Measurements from ENCODE around the gene GALNS. TPM values are rescaled to one million over a fixed set of nuclear protein-coding genes. Genes with fewer than 3 reads are reported as not detected.

The GALNS gene
- polyA plus RNA-seq, 2 of the 4 experiments (the other 2 are of a cell fraction), result 7.0 to 31.2 TPM

DNA sequence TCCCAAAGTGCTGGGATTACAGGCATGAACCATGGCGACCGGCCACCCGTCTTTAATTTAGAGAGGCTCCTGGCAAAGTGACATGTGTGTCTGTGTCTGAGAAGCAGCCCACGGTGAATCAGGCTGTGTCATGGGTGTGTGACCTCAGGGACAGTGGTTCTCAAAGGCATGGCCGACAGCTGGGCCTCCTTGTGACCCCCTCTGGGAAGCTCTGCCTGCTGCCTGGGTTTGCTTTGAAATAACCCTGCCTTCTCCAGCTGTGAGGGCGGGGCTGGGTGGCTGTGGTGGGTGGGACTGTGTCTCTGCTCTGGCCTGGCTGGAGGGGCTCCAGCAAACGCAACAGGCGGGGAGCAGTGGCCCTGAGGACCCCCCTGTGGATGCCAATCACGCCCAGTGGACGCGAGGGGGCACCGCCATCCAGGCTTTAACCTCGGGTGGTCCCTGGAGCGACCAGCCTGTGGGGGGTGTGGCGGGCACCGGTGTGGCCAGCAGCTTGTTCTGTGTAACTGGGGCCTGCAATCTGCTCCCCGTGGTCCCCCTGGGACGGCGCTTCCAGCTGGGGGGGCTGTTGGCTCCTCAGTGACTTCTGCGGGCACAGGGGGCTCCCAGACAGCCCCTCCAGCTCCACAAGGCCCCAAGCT, 36.2 kb downstream of the GALNS start:
- ATAC-seq (no peak), FAIRE-seq (no peak), DNase-seq (ENCODE audit: low read depth in 1 of 2, low spot score in 1 of 2) (no peak)
- CTCF ChIA-PET, result interaction anchor here (1.1 to 5.9 kb wide), 3 partner anchors 8 to 347 kb away, joined by 3 to 39 read pairs (median 17); partner anchors contain the start of genes APRT, GALNS and TRAPPC2L
- Histone ChIP-seq H3K9me3 (no peaks in the 10 kb centered on the region), H3K4me3 (no peak overlapping the region), H3K4me2 (no peak overlapping the region), H3K27ac (no peak overlapping the region), H3K4me1 (no peaks in the 10 kb centered on the region)
- POLR2A ChIA-PET, result interaction anchor here (1.0 kb wide), 1 partner anchor 8 kb away, joined by 3 read pairs; the partner anchor contains the start of gene APRT
- WGBS (ENCODE audit: missing lambda C conversion rate), result 86% methylated on average over 12 of the region's 20 CpGs
- TF ChIP-seq EHF (CRISPR knock-in tag; IDR thresholded peaks at IDR 0.05) (no peak), HOXB13 (CRISPR knock-in tag; IDR thresholded peaks at IDR 0.05; ENCODE audit: low read depth) (no peak), RAD21 (conservative IDR thresholded peaks at IDR 0.05 in 1 of 2, IDR thresholded peaks at IDR 0.05 in 1 of 2) (no peak), CBX2 (IDR thresholded peaks at IDR 0.05; ENCODE audit: borderline replicate concordance, low read depth) (no peak), ZSCAN20 (CRISPR knock-in tag; IDR thresholded peaks at IDR 0.05) (no peak), EHMT2 (IDR thresholded peaks at IDR 0.05; ENCODE audit: low read depth) (no peak), RARB (CRISPR knock-in tag; IDR thresholded peaks at IDR 0.05) (no peak), JUN (IDR thresholded peaks at IDR 0.05) (no peak), SMC3 (IDR thresholded peaks at IDR 0.05) (no peak), BHLHE40 (IDR thresholded peaks at IDR 0.05; ENCODE audit: low read depth, low read length) (no peak), PBX3 (IDR thresholded peaks at IDR 0.05) (no peak), BCL3 (IDR thresholded peaks at IDR 0.05) (no peak)
- TF ChIP-seq, protein P1, sequence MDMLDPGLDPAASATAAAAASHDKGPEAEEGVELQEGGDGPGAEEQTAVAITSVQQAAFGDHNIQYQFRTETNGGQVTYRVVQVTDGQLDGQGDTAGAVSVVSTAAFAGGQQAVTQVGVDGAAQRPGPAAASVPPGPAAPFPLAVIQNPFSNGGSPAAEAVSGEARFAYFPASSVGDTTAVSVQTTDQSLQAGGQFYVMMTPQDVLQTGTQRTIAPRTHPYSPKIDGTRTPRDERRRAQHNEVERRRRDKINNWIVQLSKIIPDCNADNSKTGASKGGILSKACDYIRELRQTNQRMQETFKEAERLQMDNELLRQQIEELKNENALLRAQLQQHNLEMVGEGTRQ (IDR thresholded peaks at IDR 0.05), result no peak
- TF ChIP-seq, protein P2, sequence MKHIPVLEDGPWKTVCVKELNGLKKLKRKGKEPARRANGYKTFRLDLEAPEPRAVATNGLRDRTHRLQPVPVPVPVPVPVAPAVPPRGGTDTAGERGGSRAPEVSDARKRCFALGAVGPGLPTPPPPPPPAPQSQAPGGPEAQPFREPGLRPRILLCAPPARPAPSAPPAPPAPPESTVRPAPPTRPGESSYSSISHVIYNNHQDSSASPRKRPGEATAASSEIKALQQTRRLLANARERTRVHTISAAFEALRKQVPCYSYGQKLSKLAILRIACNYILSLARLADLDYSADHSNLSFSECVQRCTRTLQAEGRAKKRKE (CRISPR knock-in tag; IDR thresholded peaks at IDR 0.05; ENCODE audit: low read depth), result no peak
- TF ChIP-seq, protein P3, sequence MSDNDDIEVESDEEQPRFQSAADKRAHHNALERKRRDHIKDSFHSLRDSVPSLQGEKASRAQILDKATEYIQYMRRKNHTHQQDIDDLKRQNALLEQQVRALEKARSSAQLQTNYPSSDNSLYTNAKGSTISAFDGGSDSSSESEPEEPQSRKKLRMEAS (IDR thresholded peaks at IDR 0.05), result no peak

GRCh38 chr16:88819126-88819525, 37.6 kb downstream of the GALNS start:
- TF ChIP-seq E2F6 (IDR thresholded peaks at IDR 0.05; ENCODE audit: borderline replicate concordance, low read depth) (no peak), ZSCAN20 (CRISPR knock-in tag; IDR thresholded peaks at IDR 0.05) (no peak)
- no peak for FAIRE-seq
- ChIA-PET CTCF (interaction anchor here (0.9 to 5.9 kb wide), 4 partner anchors 39 to 348 kb away, joined by 3 to 39 read pairs (median 6); partner anchors contain the start of genes GALNS and TRAPPC2L), POLR2A (interaction anchor here (0.7 kb wide), 1 partner anchor 38 kb away, joined by 4 read pairs; no protein-coding TSS in a partner anchor)
- no peak overlapping the region for H3K27ac ChIP-seq
- no peak overlapping the region for H3K4me2 ChIP-seq
- 87% methylated on average over 12 of the region's 16 CpGs for WGBS (ENCODE audit: missing lambda C conversion rate)
- DNase-seq (ENCODE audit: low read depth in 1 of 2, low spot score in 1 of 2), result no peak
- ATAC-seq, result no peak
- H3K9me3 ChIP-seq, result no peaks in the 10 kb centered on the region
- H3K4me3 ChIP-seq, result no peak overlapping the region
- no peaks in the 10 kb centered on the region for H3K4me1 ChIP-seq

DNA sequence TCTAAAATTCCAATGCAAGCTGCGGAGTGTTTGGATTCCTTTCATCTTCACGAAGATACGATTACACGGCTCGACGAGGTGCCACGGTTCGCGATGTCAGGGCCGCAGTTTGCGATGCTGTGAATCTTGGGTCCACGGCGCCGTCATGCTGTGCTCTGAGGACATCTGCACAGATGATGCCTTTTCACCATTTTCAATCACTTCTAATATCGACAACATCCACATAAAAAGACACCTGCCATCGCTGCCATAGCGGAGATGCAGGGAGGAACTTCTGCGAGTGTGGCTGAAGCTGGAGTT, 38.2 kb downstream of the GALNS start:
- H3K27ac ChIP-seq, result no peak overlapping the region
- no peak overlapping the region for H3K4me2 ChIP-seq
- ATAC-seq, result no peak
- CTCF ChIA-PET, result interaction anchor here (1.1 to 5.9 kb wide), 4 partner anchors 15 to 349 kb away, joined by 3 to 39 read pairs (median 6); partner anchors contain the start of genes GALNS and TRAPPC2L
- no peaks in the 10 kb centered on the region for H3K4me1 ChIP-seq
- H3K4me3 ChIP-seq, result no peak overlapping the region
- no peaks in the 10 kb centered on the region for H3K9me3 ChIP-seq
- WGBS (ENCODE audit: missing lambda C conversion rate), result 90% methylated on average over 18 of the region's 18 CpGs
- no peak for DNase-seq (ENCODE audit: low read depth in 1 of 2, low spot score in 1 of 2)
- POLR2A ChIA-PET, result no interaction called here
- no peak for FAIRE-seq
- no peak for TF ChIP-seq TFCP2L1 (CRISPR knock-in tag; IDR thresholded peaks at IDR 0.05)
- no peak for TF ChIP-seq HOXB5 (CRISPR knock-in tag; IDR thresholded peaks at IDR 0.05)
- no peak for TF ChIP-seq ZFP36 (IDR thresholded peaks at IDR 0.05; ENCODE audit: borderline replicate concordance, partially characterized antibody)
- TF ChIP-seq SMC3 (IDR thresholded peaks at IDR 0.05), result no peak
- TF ChIP-seq KDM1A (IDR thresholded peaks at IDR 0.05; ENCODE audit: low read depth), result no peak
- no peak for TF ChIP-seq ELK1 (IDR thresholded peaks at IDR 0.05; ENCODE audit: low read depth, low read length)
- TF ChIP-seq REST (IDR thresholded peaks at IDR 0.05), result no peak
